ENCODE results near the gene VSIR.

VSIR gene

GRCh38 chr10:71773221-71773971 is at the start of gene VSIR:
TSS of gene VSIR (minus strand) at chr10:71773520. CDS start at chr10:71773439, 81 bp downstream.
- peak; percentile 96 for DNase-seq

- DNase-seq: no peak
These were observed 48.8 kb upstream of the VSIR start for GRCh38 chr10:71821909-71822763.

GRCh38 chr10:71820966-71821365 is 47.6 kb upstream of the VSIR start:
- DNase-seq: no peak

GRCh38 chr10:71819985-71820384 is 46.7 kb upstream of the VSIR start:
- DNase-seq: no peak

- no peak for DNase-seq
These were observed 46.1 kb upstream of the VSIR start for GRCh38 chr10:71819441-71819861.

GRCh38 chr10:71818674-71819260 is 45.4 kb upstream of the VSIR start:
- DNase-seq: no peak

- DNase-seq: no peak
These were observed 44.7 kb upstream of the VSIR start for GRCh38 chr10:71817831-71818655.

GRCh38 chr10:71816936-71817618 is 43.8 kb upstream of the VSIR start:
- DNase-seq: no peak

GRCh38 chr10:71816421-71816851 is 43.1 kb upstream of the VSIR start:
- no peak for DNase-seq

- no peak for DNase-seq
These were observed 42.3 kb upstream of the VSIR start for GRCh38 chr10:71815515-71816130.

- DNase-seq: no peak
These were observed 41.6 kb upstream of the VSIR start for GRCh38 chr10:71814922-71815411.

GRCh38 chr10:71812913-71813590 is 39.7 kb upstream of the VSIR start:
- no peak for DNase-seq

- peak; percentile 78 to 81 for DNase-seq
These were observed 38.9 kb upstream of the VSIR start for GRCh38 chr10:71812016-71812912.

- DNase-seq: no peak
These were observed 38.0 kb upstream of the VSIR start for GRCh38 chr10:71811351-71811750.

GRCh38 chr10:71810048-71810750 is 36.9 kb upstream of the VSIR start:
- DNase-seq: no peak

GRCh38 chr10:71809628-71810027 is 36.3 kb upstream of the VSIR start:
- no peak for DNase-seq

GRCh38 chr10:71807557-71808510 is 34.5 kb upstream of the VSIR start:
- DNase-seq: no peak
